Ectodermal cell (in vitro differentiated cells): ENCODE results near the gene CHST8.
"Not testable (repeated sequence)": the region's sequence is repeated elsewhere in the genome, so short reads cannot be mapped to it uniquely, and the experiment has no call there.

Experiments used
- H3K27ac ChIP-seq: 2 replicates; pipeline ENCODE4 v1.7.0; 2013; ENCODE audit warnings: mild to moderate bottlenecking, low read depth, low read length; ENCODE audit not compliant: insufficient read depth, poor library complexity, severe bottlenecking
- H3K27me3 ChIP-seq: 2 replicates; pipeline ENCODE4 v1.7.0; 2013; ENCODE audit warnings: mild to moderate bottlenecking, low read length; ENCODE audit not compliant: insufficient read depth, control insufficient read depth, poor library complexity, severe bottlenecking
- H3K36me3 ChIP-seq: one replicate; pipeline ENCODE4 v1.7.0; 2013; ENCODE audit warnings: low read length; ENCODE audit not compliant: control insufficient read depth, insufficient read depth
- H3K4me1 ChIP-seq: one replicate; pipeline ENCODE4 v1.7.0; 2013; ENCODE audit warnings: low read length; ENCODE audit not compliant: control insufficient read depth, insufficient read depth
- H3K4me3 ChIP-seq: 2 replicates; pipeline ENCODE4 v1.7.0; 2013; ENCODE audit warnings: low read depth, low read length, control low read depth; ENCODE audit not compliant: insufficient read depth
- H3K9me3 ChIP-seq: 2 replicates; pipeline ENCODE4 v1.7.0; 2013; ENCODE audit warnings: mild to moderate bottlenecking, low read length, moderate library complexity; ENCODE audit not compliant: control insufficient read depth
- WGBS, 2 experiments: methylation state at CpG; one replicate each; pipeline ENCODE4 v1.1.7; 2013; ENCODE audit warnings: missing lambda C conversion rate in 2 of 2; 5-methylcytosine and 5-hydroxymethylcytosine counted together

The CHST8 gene

GRCh38 chr19:33660410-33661124 is 38.8 kb downstream of the CHST8 start:
- WGBS, 2 experiments: 89 to 91% methylated on average over 11 of the region's 11 CpGs
- Histone ChIP-seq H3K36me3 (no peaks in the 10 kb centered on the region), H3K27ac (no peak overlapping the region), H3K27me3 (no peaks in the 10 kb centered on the region), H3K4me1 (no peaks in the 10 kb centered on the region), H3K4me3 (no peak overlapping the region), H3K9me3 (no peaks in the 10 kb centered on the region)

- Histone ChIP-seq H3K27me3 (no peaks in the 10 kb centered on the region), H3K36me3 (no peaks in the 10 kb centered on the region), H3K27ac (no peak overlapping the region), H3K4me1 (no peaks in the 10 kb centered on the region), H3K9me3 (no peaks in the 10 kb centered on the region), H3K4me3 (no peak overlapping the region)
- 90% methylated on average over 7 of the region's 7 CpGs for WGBS, 2 experiments
These were observed 39.6 kb downstream of the CHST8 start for GRCh38 chr19:33661336-33661735.

DNA sequence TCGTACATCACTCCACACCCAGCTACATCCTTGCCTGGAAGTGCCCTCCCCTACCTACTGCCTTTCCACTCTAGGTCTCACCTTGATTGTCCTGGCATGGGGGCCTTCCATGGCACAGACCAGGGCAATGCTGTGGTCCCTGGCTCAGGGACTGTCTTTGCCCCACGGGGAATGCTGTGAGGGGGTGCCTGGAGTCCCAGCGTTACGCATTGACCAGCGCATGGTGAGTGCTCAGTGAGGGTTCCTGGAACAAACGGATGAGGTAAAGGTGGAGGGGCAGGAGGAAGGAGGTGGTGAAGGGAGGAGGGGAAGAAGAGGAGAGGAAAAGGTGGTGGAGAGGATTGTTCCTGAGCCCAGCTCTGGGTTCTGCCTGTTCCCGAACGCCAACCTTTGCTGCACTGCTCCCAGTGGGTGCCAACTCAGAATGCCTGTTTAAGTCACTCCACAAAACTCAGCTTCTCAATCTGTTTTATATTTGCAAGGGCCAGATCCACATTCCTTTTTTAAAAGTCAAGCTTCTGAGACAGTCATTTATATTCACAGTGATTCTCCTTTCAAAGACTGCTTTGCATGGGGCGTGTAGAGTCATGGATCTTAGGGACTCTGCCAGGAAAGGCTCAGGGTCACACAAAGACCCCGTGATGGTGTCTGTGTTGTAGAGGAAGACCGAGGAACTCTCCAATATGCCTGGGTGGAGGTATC is 40.8 kb downstream of the CHST8 start:
- Histone ChIP-seq H3K36me3 (no peaks in the 10 kb centered on the region), H3K27ac (no peak overlapping the region), H3K4me3 (no peak overlapping the region), H3K27me3 (no peaks in the 10 kb centered on the region), H3K9me3 (no peaks in the 10 kb centered on the region), H3K4me1 (no peaks in the 10 kb centered on the region)
- WGBS, 2 experiments: 84 to 86% methylated on average over 11 of the region's 11 CpGs

DNA sequence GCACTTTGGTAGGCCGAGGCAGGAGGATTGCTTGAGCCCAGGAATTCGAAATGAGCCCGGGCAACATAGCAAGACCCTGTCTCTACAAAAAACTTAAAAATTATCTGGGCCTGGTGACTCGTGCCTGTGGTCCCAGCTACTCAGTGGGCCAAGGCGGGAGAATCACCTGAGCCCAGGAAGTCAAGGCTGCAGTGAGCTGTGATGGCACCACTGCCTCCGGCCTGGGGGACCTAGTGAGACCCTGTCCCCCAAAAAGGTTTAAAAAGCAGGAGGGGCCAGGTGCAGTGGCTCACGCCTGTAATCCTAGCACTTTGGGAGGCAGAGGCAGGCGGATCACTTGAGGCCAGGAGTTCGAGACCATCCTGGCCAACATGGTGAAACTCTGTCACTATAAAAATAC is 41.6 kb downstream of the CHST8 start:
- H3K9me3 ChIP-seq, H3K4me3 ChIP-seq, H3K27me3 ChIP-seq, H3K36me3 ChIP-seq, H3K4me1 ChIP-seq, H3K27ac ChIP-seq: not testable (repeated sequence)
- WGBS, 2 experiments: 93% methylated on average over 9 of the region's 9 CpGs

DNA sequence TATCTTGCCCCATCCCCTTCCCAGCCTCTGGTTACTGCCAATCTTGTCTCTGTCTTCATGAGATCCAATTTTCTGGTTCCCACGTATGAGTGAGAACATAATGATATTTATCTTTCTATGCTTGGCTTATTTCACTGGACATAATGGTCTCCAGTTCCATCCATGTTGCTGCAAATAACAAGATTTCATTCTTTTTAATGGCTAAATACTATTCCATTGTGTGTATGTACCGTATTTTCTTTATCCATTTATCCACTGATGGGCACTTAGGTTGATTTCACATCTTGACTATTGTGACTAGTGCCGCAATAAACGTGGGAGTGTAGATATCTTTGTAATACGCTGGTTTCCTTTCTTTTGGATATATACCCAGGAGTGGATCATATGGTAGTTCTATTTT is 43.0 kb downstream of the CHST8 start:
- Histone ChIP-seq H3K9me3 (no peaks in the 10 kb centered on the region), H3K27me3 (no peaks in the 10 kb centered on the region), H3K4me1 (no peaks in the 10 kb centered on the region), H3K4me3 (no peak overlapping the region), H3K36me3 (no peaks in the 10 kb centered on the region), H3K27ac (no peak overlapping the region)
- WGBS, 2 experiments: 93 to 96% methylated on average over 4 to 5 of the region's 5 CpGs

- WGBS, 2 experiments: 92 to 94% methylated on average over 22 of the region's 22 CpGs
- no peak overlapping the region for H3K4me3 ChIP-seq
- no peaks in the 10 kb centered on the region for H3K27me3 ChIP-seq
- no peak overlapping the region for H3K27ac ChIP-seq
- H3K9me3 ChIP-seq: no peaks in the 10 kb centered on the region
- no peaks in the 10 kb centered on the region for H3K4me1 ChIP-seq
- H3K36me3 ChIP-seq: no peaks in the 10 kb centered on the region
These were observed 44.2 kb downstream of the CHST8 start for GRCh38 chr19:33665776-33666595.

GRCh38 chr19:33667141-33667650 is 45.4 kb downstream of the CHST8 start:
- H3K9me3 ChIP-seq: no peaks in the 10 kb centered on the region
- no peak overlapping the region for H3K27ac ChIP-seq
- H3K27me3 ChIP-seq: no peaks in the 10 kb centered on the region
- no peaks in the 10 kb centered on the region for H3K36me3 ChIP-seq
- H3K4me3 ChIP-seq: no peak overlapping the region
- 91 to 95% methylated on average over 15 of the region's 15 CpGs for WGBS, 2 experiments
- no peaks in the 10 kb centered on the region for H3K4me1 ChIP-seq

DNA sequence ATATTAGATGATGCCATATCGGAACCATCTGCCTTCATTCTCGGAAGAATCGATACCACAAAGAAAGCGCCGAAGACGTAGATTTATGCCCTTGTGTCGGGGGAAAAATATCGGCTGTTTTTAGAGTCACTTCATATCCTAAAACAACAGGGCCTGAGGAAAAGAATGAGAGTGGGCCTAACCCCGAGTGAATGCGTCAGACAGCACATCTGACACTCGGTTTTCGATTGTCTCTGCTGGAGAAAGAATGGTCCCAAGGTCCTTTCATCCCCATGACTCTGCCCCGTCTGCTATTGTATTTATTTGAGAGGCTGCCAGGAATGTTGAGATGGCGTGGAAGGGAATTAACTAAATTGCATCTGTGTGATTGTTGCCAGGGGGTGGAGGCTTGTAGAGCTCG is 46.1 kb downstream of the CHST8 start:
- Histone ChIP-seq H3K9me3 (no peaks in the 10 kb centered on the region), H3K27ac (no peak overlapping the region), H3K4me3 (no peak overlapping the region), H3K27me3 (no peaks in the 10 kb centered on the region), H3K4me1 (no peaks in the 10 kb centered on the region), H3K36me3 (no peaks in the 10 kb centered on the region)
- 91 to 92% methylated on average over 15 of the region's 15 CpGs for WGBS, 2 experiments

DNA sequence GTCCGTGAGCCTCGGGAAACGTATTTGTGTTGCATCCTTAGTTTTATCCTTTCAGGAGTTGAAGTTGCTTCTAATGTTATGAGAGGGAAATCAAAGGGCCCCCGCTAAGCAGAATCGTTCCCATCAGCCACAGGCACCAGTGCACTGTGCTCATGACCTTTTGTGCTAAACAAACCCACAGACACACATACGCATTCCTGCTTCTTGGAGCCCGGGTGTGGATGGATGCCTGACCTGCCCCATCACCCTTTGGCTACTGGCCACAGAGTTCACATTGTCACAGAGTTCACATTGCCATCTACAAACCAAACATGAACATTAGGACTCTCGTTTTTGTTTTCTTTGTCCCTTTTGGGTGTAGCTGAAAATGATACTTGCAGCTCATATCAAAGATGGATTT is 47.2 kb downstream of the CHST8 start:
- no peaks in the 10 kb centered on the region for H3K36me3 ChIP-seq
- no peaks in the 10 kb centered on the region for H3K4me1 ChIP-seq
- H3K27me3 ChIP-seq: no peaks in the 10 kb centered on the region
- no peaks in the 10 kb centered on the region for H3K9me3 ChIP-seq
- H3K4me3 ChIP-seq: no peak overlapping the region
- H3K27ac ChIP-seq: no peak overlapping the region
- 90 to 94% methylated on average over 8 of the region's 8 CpGs for WGBS, 2 experiments

- no peaks in the 10 kb centered on the region for H3K27me3 ChIP-seq
- 95 to 98% methylated on average over 5 of the region's 5 CpGs for WGBS, 2 experiments
- H3K36me3 ChIP-seq: no peaks in the 10 kb centered on the region
- H3K4me3 ChIP-seq: no peak overlapping the region
- no peak overlapping the region for H3K27ac ChIP-seq
- H3K4me1 ChIP-seq: no peaks in the 10 kb centered on the region
- H3K9me3 ChIP-seq: no peaks in the 10 kb centered on the region
These were observed 47.6 kb downstream of the CHST8 start for GRCh38 chr19:33669376-33669775.
